ENCODE data around the gene SERPINB1. TPM values are rescaled to one million over a fixed set of nuclear protein-coding genes. Genes with fewer than 3 reads are reported as not detected.

SERPINB1 gene
- total RNA-seq, result 10 to 100 TPM; 41.0 to 62.3 TPM

- peak within 1 kb of the TSS; percentile 86 for H3K4me3 ChIP-seq
- ATAC-seq (ENCODE audit: insufficient number of reproducible peaks, low FRiP score, low read depth), result peak; percentile 75
- TF ChIP-seq CTCF (IDR thresholded peaks at IDR 0.05), result no peak
- H3K27ac ChIP-seq, result peak within 1 kb of the TSS; percentile 96 to 97
- H3K27me3 ChIP-seq (replicated peaks; ENCODE audit: insufficient read depth), result no peaks in the 10 kb centered on the region
- H3K9me3 ChIP-seq, result no peaks in the 10 kb centered on the region
- peaks cover 22 to 27% of the 10 kb centered on the region in 2 donors for H3K4me1 ChIP-seq (ENCODE audit: control insufficient read depth in 1 of 2, low read depth in 2 of 2)
- H3K36me3 ChIP-seq, result peaks cover 10% of the 10 kb centered on the region
- peak; percentile 82 for DNase-seq (ENCODE audit: low spot score)
These were observed at the start of gene SERPINB1 for GRCh38 chr6:2841264-2842138. TSS of gene SERPINB1 (minus strand) at chr6:2841863. CDS start at chr6:2840586, 1,277 bp downstream.

GRCh38 chr6:2890976-2891767 is 49.5 kb upstream of the SERPINB1 start:
- no peak overlapping the region for H3K4me3 ChIP-seq
- no peaks in the 10 kb centered on the region for H3K27me3 ChIP-seq (replicated peaks; ENCODE audit: insufficient read depth)
- DNase-seq (ENCODE audit: low spot score), result no peak
- no peaks in the 10 kb centered on the region for H3K4me1 ChIP-seq (ENCODE audit: control insufficient read depth in 1 of 2, low read depth in 2 of 2)
- TF ChIP-seq CTCF (IDR thresholded peaks at IDR 0.05), result no peak
- no peaks in the 10 kb centered on the region for H3K9me3 ChIP-seq
- no peak overlapping the region for H3K27ac ChIP-seq
- peaks cover 32% of the 10 kb centered on the region for H3K36me3 ChIP-seq
- no peak for ATAC-seq (ENCODE audit: insufficient number of reproducible peaks, low FRiP score, low read depth)

- Histone ChIP-seq H3K9me3 (no peaks in the 10 kb centered on the region), H3K27me3 (replicated peaks; ENCODE audit: insufficient read depth) (no peaks in the 10 kb centered on the region), H3K27ac (no peak overlapping the region), H3K4me1 (ENCODE audit: control insufficient read depth in 1 of 2, low read depth in 2 of 2) (no peaks in the 10 kb centered on the region), H3K36me3 (peaks cover 7% of the 10 kb centered on the region), H3K4me3 (no peak overlapping the region)
- ATAC-seq (ENCODE audit: insufficient number of reproducible peaks, low FRiP score, low read depth), result no peak
- no peak for DNase-seq (ENCODE audit: low spot score)
- no peak for TF ChIP-seq CTCF (IDR thresholded peaks at IDR 0.05)
These were observed 44.5 kb upstream of the SERPINB1 start for GRCh38 chr6:2885967-2886735.

- Histone ChIP-seq H3K27ac (no peak overlapping the region), H3K4me1 (ENCODE audit: control insufficient read depth in 1 of 2, low read depth in 2 of 2) (no peaks in the 10 kb centered on the region), H3K27me3 (replicated peaks; ENCODE audit: insufficient read depth) (no peaks in the 10 kb centered on the region), H3K36me3 (peaks cover 2% of the 10 kb centered on the region), H3K4me3 (no peak overlapping the region), H3K9me3 (no peaks in the 10 kb centered on the region)
- ATAC-seq (ENCODE audit: insufficient number of reproducible peaks, low FRiP score, low read depth) (no peak), DNase-seq (ENCODE audit: low spot score) (no peak)
- no peak for TF ChIP-seq CTCF (IDR thresholded peaks at IDR 0.05)
These were observed 43.1 kb upstream of the SERPINB1 start for GRCh38 chr6:2884804-2885203.
